Stomach (tissue), 9 donors: Measurements from ENCODE around the gene AGTRAP. TPM values are rescaled to one million over a fixed set of nuclear protein-coding genes. Genes with fewer than 3 reads are reported as not detected.

Experiments used
- DNase-seq, 2 donors: peaks; one replicate each; pipeline versions ENCODE4 v3.0.0 to v3.0.0-alpha.2; 2013 to 2019
- H3K27ac ChIP-seq, 5 donors: fragments of 200-600 bp in 4 of 5; sonication (generic) in 4 of 5; one replicate each; pipeline ENCODE4 v1.5.1; 2013 to 2019; ENCODE audit warnings: mild to moderate bottlenecking in 1 of 5, moderate library complexity in 1 of 5
- H3K27me3 ChIP-seq, 3 donors: fragments of 200-600 bp; sonication (generic); one replicate each; pipeline ENCODE4 v1.5.1; 2017 to 2019; ENCODE audit warnings: mixed run types in 1 of 3
- H3K36me3 ChIP-seq, 4 donors: fragments of 200-600 bp; sonication (generic); 1 replicate in 3 of 4; 2 replicates in 1 of 4; pipeline ENCODE4 v1.5.1; 2016 to 2019
- H3K4me1 ChIP-seq, 4 donors: fragments of 200-600 bp; sonication (generic); one replicate each; pipeline ENCODE4 v1.5.1; 2016 to 2019
- H3K4me3 ChIP-seq, 4 donors: fragments of 200-600 bp; sonication (generic) in 3 of 4; one replicate each; pipeline ENCODE4 v1.5.1; 2016 to 2019; ENCODE audit warnings: mild to moderate bottlenecking in 1 of 4
- H3K9me3 ChIP-seq, 4 donors: fragments of 200-600 bp; sonication (generic); one replicate each; pipeline ENCODE4 v1.5.1; 2016 to 2019
- CTCF ChIP-seq, 7 experiments: fragments of 450-650 bp in 4 of 7; fragments of 200-600 bp in 3 of 7; sonication (generic) in 3 of 7; IDR thresholded peaks; one replicate each; pipeline ENCODE4 v1.5.1; 2016 to 2019; ENCODE audit warnings: antibody characterized with exemption in 7 of 7, control low read depth in 2 of 7, mild to moderate bottlenecking in 1 of 7
- EP300 ChIP-seq: sonication (generic); formaldehyde crosslinking; IDR thresholded peaks from one replicate; pipeline ENCODE4 v1.6.1; 2017; ENCODE audit warnings: antibody characterized with exemption
- POLR2A ChIP-seq, 4 donors: fragments of 450-650 bp; IDR thresholded peaks; one replicate each; pipeline ENCODE4 v1.6.1; 2016; ENCODE audit warnings: antibody characterized with exemption in 4 of 4, control low read depth in 2 of 4, mild to moderate bottlenecking in 1 of 4, moderate library complexity in 1 of 4
- POLR2AphosphoS5 ChIP-seq, 3 donors: sonication (generic); formaldehyde crosslinking; IDR thresholded peaks; one replicate each; pipeline ENCODE4 v1.6.1; 2016; ENCODE audit warnings: antibody characterized with exemption in 3 of 3
- WGBS, 5 donors: extraction: QIAGEN DNeasy Blood & Tissue Kit in 3 of 5; methylation state at CpG; one replicate each; pipeline versions ENCODE4 v1.1.5 to v1.1.7; 2013 to 2018; 5-methylcytosine and 5-hydroxymethylcytosine counted together
- intact Hi-C: fragments of 100-400 bp; cut with DNase I; formaldehyde crosslinking; loops from one replicate; pipeline ENCODE4 v1.15.1; 2023; ENCODE audit warnings: low total_unique reads
- polyA plus RNA-seq, 3 donors: library from polyadenylated mRNA; stranded (reverse); fragments of 200-250 nt; gene quantifications; one replicate each; pipeline ENCODE4 v1.2.3, GENCODE V29; 2013
- total RNA-seq, 5 donors: library from RNA; depleted of rRNA; stranded (reverse); fragments of >200 nt; gene quantifications; one replicate each; pipeline versions ENCODE4 v1.1.0 to v1.2.3, GENCODE V29; 2014 to 2016
- donor health status: healthy with polysubstance abuse.
- donor health status: Bipolar disorder and iron deficiency.
- donor health status: healthy.

Gene AGTRAP
- total and polyA plus RNA-seq, 8 donors = 4.1 to 76.3 (median 30.2) TPM

GRCh38 chr1:11691302-11691914 lies 44.5 kb upstream of the AGTRAP start, which contains the start of gene DRAXIN:
Gene DRAXIN (plus strand): TSS chr1:11691710. CDS start chr1:11706259, 14,549 bp downstream.
- Histone ChIP-seq H3K27ac (no peak within 1 kb of the TSS), H3K36me3 (no peaks in the 10 kb centered on the region), H3K27me3 (peaks cover 14 to 96% (median 57%) of the 10 kb centered on the region in 3 donors), H3K4me3 (peak within 1 kb of the TSS; percentile 26 to 49 (median 38)), H3K4me1 (peaks cover 19 to 36% (median 27%) of the 10 kb centered on the region in 4 donors), H3K9me3 (no peaks in the 10 kb centered on the region)
- intact Hi-C loops = no loop called here
- DNase-seq = peak in 1 of 2 donors; percentile 59
- 0 to 2% (median 0%) methylated on average over 4 to 75 of the region's 78 CpGs for WGBS, 5 donors
- TF ChIP-seq POLR2A (IDR thresholded peaks at IDR 0.05) (no peak), CTCF (IDR thresholded peaks at IDR 0.05) (no peak), POLR2AphosphoS5 (IDR thresholded peaks at IDR 0.05) (no peak), EP300 (no peak)

GRCh38 chr1:11691928-11692711 lies 43.8 kb upstream of the AGTRAP start:
- Histone ChIP-seq H3K36me3 (no peaks in the 10 kb centered on the region), H3K4me3 (peak overlapping the region in 3 of 4 donors; percentile 26 to 49 (median 46)), H3K4me1 (peaks cover 19 to 36% (median 27%) of the 10 kb centered on the region in 4 donors), H3K27ac (no peak overlapping the region), H3K9me3 (no peaks in the 10 kb centered on the region), H3K27me3 (peaks cover 14 to 98% (median 57%) of the 10 kb centered on the region in 3 donors)
- intact Hi-C loops = no loop called here
- no peak for TF ChIP-seq POLR2A (IDR thresholded peaks at IDR 0.05)
- no peak for TF ChIP-seq POLR2AphosphoS5 (IDR thresholded peaks at IDR 0.05)
- no peak for TF ChIP-seq CTCF (IDR thresholded peaks at IDR 0.05)
- no peak for TF ChIP-seq EP300
- no peak for DNase-seq
- 6 to 13% (median 8%) methylated on average over 29 to 64 of the region's 64 CpGs for WGBS, 5 donors

- Histone ChIP-seq H3K9me3 (no peaks in the 10 kb centered on the region), H3K4me3 (no peak overlapping the region), H3K36me3 (no peaks in the 10 kb centered on the region), H3K27ac (no peak overlapping the region), H3K4me1 (peaks cover 19 to 36% (median 27%) of the 10 kb centered on the region in 4 donors), H3K27me3 (peaks cover 14 to 98% (median 57%) of the 10 kb centered on the region in 3 donors)
- 7 to 14% (median 12%) methylated on average over 6 of the region's 6 CpGs for WGBS, 5 donors
- TF ChIP-seq POLR2AphosphoS5 (IDR thresholded peaks at IDR 0.05) (no peak), CTCF (IDR thresholded peaks at IDR 0.05) (no peak), POLR2A (IDR thresholded peaks at IDR 0.05) (no peak), EP300 (no peak)
- intact Hi-C loops = no loop called here
- no peak for DNase-seq
Observed at GRCh38 chr1:11693024-11693590, 42.8 kb upstream of the AGTRAP start.

- no peak for DNase-seq
- Histone ChIP-seq H3K4me1 (peaks cover 19 to 36% (median 27%) of the 10 kb centered on the region in 4 donors), H3K36me3 (no peaks in the 10 kb centered on the region), H3K9me3 (no peaks in the 10 kb centered on the region), H3K4me3 (no peak overlapping the region), H3K27me3 (peaks cover 14 to 95% (median 51%) of the 10 kb centered on the region in 3 donors), H3K27ac (no peak overlapping the region)
- 42 to 60% (median 52%) methylated on average over 4 to 5 of the region's 5 CpGs for WGBS, 5 donors
- intact Hi-C loops = no loop called here
- TF ChIP-seq CTCF (IDR thresholded peaks at IDR 0.05) (no peak), EP300 (no peak), POLR2AphosphoS5 (IDR thresholded peaks at IDR 0.05) (no peak), POLR2A (IDR thresholded peaks at IDR 0.05) (no peak)
Observed at GRCh38 chr1:11693917-11694316, 42.0 kb upstream of the AGTRAP start.
